ENCODE results near the gene EDC3.

DNA sequence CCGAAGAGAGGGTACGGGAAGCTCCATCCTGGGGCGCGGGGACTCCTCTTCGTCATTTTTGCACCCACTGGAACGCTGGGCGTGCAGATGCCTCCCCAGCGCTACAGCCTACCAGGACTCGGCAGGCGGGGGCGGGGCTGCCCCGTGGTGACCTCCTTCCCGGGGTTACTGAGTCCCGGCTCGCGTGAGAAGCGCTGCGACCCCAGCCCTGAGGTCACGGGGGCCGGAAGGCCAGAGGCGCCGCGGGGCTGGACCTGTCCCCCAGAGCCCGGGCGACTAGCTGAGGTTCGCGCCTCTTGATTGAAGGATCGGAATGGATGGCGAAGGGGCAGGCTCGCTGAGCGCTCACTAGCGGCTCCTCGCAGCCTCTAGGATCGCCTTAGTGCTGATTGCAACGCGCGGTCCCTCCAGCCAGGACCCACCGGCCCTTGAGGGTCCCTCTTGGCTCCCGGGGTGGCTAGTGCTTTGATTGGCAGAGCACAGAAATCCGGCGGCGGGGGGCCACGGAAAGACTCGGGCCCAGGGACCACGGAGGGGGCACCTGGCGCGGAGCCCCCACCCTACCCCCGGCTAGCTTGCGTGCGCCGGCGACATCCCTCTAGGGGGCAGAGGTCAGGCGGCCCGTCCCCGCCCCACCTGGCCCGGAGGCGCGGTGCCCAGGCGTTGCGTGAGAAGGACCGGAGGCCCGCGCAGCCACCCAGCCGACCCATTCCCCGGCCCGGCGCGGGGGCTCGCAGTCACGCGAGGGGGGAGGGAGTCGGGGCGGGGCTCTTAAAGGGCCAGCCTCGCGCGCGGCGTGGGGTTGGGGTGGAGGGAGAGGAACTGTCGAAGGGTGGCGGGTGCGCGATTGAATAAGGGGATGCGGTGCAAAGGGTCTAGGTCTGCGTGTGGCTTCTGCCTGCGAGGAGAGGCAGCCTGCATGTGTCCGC, 30.3 kb upstream of the EDC3 start:
- TF ChIP-seq, protein P1, sequence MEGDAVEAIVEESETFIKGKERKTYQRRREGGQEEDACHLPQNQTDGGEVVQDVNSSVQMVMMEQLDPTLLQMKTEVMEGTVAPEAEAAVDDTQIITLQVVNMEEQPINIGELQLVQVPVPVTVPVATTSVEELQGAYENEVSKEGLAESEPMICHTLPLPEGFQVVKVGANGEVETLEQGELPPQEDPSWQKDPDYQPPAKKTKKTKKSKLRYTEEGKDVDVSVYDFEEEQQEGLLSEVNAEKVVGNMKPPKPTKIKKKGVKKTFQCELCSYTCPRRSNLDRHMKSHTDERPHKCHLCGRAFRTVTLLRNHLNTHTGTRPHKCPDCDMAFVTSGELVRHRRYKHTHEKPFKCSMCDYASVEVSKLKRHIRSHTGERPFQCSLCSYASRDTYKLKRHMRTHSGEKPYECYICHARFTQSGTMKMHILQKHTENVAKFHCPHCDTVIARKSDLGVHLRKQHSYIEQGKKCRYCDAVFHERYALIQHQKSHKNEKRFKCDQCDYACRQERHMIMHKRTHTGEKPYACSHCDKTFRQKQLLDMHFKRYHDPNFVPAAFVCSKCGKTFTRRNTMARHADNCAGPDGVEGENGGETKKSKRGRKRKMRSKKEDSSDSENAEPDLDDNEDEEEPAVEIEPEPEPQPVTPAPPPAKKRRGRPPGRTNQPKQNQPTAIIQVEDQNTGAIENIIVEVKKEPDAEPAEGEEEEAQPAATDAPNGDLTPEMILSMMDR (IDR thresholded peaks at IDR 0.05): 0 out of 2 replicates have a peak, but pooled peaks have one; percentile 2
- TF ChIP-seq EP300 (IDR thresholded peaks at IDR 0.05; ENCODE audit: borderline replicate concordance in 1 of 2, low read depth in 1 of 2, low read length in 1 of 2): no peak
- no peak for TF ChIP-seq NRF1 (IDR thresholded peaks at IDR 0.05; ENCODE audit: low read depth, low read length)
- TF ChIP-seq CHD2 (IDR thresholded peaks at IDR 0.05; ENCODE audit: low read length, partially characterized antibody): no peak
- TF ChIP-seq RAD21 (IDR thresholded peaks at IDR 0.05; ENCODE audit: low read length): no peak
- TF ChIP-seq, protein P2, sequence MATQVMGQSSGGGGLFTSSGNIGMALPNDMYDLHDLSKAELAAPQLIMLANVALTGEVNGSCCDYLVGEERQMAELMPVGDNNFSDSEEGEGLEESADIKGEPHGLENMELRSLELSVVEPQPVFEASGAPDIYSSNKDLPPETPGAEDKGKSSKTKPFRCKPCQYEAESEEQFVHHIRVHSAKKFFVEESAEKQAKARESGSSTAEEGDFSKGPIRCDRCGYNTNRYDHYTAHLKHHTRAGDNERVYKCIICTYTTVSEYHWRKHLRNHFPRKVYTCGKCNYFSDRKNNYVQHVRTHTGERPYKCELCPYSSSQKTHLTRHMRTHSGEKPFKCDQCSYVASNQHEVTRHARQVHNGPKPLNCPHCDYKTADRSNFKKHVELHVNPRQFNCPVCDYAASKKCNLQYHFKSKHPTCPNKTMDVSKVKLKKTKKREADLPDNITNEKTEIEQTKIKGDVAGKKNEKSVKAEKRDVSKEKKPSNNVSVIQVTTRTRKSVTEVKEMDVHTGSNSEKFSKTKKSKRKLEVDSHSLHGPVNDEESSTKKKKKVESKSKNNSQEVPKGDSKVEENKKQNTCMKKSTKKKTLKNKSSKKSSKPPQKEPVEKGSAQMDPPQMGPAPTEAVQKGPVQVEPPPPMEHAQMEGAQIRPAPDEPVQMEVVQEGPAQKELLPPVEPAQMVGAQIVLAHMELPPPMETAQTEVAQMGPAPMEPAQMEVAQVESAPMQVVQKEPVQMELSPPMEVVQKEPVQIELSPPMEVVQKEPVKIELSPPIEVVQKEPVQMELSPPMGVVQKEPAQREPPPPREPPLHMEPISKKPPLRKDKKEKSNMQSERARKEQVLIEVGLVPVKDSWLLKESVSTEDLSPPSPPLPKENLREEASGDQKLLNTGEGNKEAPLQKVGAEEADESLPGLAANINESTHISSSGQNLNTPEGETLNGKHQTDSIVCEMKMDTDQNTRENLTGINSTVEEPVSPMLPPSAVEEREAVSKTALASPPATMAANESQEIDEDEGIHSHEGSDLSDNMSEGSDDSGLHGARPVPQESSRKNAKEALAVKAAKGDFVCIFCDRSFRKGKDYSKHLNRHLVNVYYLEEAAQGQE (IDR thresholded peaks at IDR 0.05; ENCODE audit: low read depth, low read length): no peak
- TF ChIP-seq, protein P3, sequence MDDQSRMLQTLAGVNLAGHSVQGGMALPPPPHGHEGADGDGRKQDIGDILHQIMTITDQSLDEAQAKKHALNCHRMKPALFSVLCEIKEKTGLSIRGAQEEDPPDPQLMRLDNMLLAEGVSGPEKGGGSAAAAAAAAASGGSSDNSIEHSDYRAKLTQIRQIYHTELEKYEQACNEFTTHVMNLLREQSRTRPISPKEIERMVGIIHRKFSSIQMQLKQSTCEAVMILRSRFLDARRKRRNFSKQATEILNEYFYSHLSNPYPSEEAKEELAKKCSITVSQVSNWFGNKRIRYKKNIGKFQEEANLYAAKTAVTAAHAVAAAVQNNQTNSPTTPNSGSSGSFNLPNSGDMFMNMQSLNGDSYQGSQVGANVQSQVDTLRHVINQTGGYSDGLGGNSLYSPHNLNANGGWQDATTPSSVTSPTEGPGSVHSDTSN (IDR thresholded peaks at IDR 0.05): no peak
